ENCODE data around the gene KMT5B. TPM values are rescaled to one million over a fixed set of nuclear protein-coding genes. Genes with fewer than 3 reads are reported as not detected.
A peak's percentile ranks its signal among the peaks of the same experiment; 100 is the strongest.

KMT5B gene
- total and polyA plus RNA-seq, 10 of the 15 experiments (the other 5 are each of a cell fraction or from before 2014, with no cell fraction given): 4.7 to 21.8 (median 18.0) TPM

GRCh38 chr11:68214173-68215086, 1.3 kb upstream of the KMT5B start:
- ATAC-seq (peak; percentile 36; the same call in 2 of the 3 replicates), DNase-seq (ENCODE audit: low read depth, low spot score) (no peak), FAIRE-seq (no peak)
- Histone ChIP-seq H3K36me3 (ENCODE audit: control insufficient read depth in 2 of 2, insufficient read depth in 2 of 2, low read length in 1 of 2) (no peaks in the 10 kb centered on the region), H3K27me3 (replicated peaks in 1 of 2; ENCODE audit: control insufficient read depth in 2 of 2, insufficient read depth in 2 of 2, low read length in 1 of 2) (no peaks in the 10 kb centered on the region), H3K4me3 (peak overlapping the region; percentile 93), H4K20me1 (ENCODE audit: control insufficient read depth, insufficient read depth) (peaks cover 6% of the 10 kb centered on the region), H3K9me3 (replicated peaks; ENCODE audit: control insufficient read depth, insufficient read depth, low read length) (no peaks in the 10 kb centered on the region), H3K79me2 (ENCODE audit: control insufficient read depth, insufficient read depth, low read length) (peaks cover 22% of the 10 kb centered on the region), H2AFZ (ENCODE audit: control insufficient read depth, low read depth, low read length) (peak overlapping the region; percentile 85), H3K9ac (ENCODE audit: control insufficient read depth, insufficient read depth, low read length) (peak overlapping the region; percentile 77), H3K4me2 (ENCODE audit: control insufficient read depth, insufficient read depth) (peak overlapping the region; percentile 91), H3K4me1 (ENCODE audit: control insufficient read depth, insufficient read depth, low read length) (peaks cover 8% of the 10 kb centered on the region), H3K27ac (ENCODE audit: control insufficient read depth, insufficient read depth) (peak overlapping the region; percentile 91; the same call in 1 of the 2 replicates)
- ChIA-PET POLR2A (no interaction called here), RAD21 (ENCODE audit: unreplicated experiment) (no interaction called here), SMC1A (ENCODE audit: uncharacterized antibody, unreplicated experiment) (interaction anchor here (0.6 kb wide), 1 partner anchor 98 kb away, joined by 3 read pairs; no protein-coding TSS in a partner anchor), CTCF (no interaction called here)
- intact Hi-C loops (cut with micrococcal nuclease; ENCODE audit: unreplicated experiment) (no loop called here), in situ Hi-C loops (cut with MboI) (no loop called here)
- 19% methylated on average over 42 of the region's 58 CpGs for WGBS (ENCODE audit: insufficient coverage, insufficient replicate concordance, low lambda C conversion rate, missing lambda C conversion rate)
- BruUV-seq (replicated peaks): no TSS peak
- TF ChIP-seq RELA (IDR thresholded peaks at IDR 0.05; ENCODE audit: borderline replicate concordance, partially characterized antibody): no peak
- TF ChIP-seq WRNIP1 (IDR thresholded peaks at IDR 0.05; ENCODE audit: borderline replicate concordance, low read depth, low read length): no peak
- TF ChIP-seq HSF1 (IDR thresholded peaks at IDR 0.05; ENCODE audit: low read depth, low read length): no peak
- no peak for TF ChIP-seq MTA3 (IDR thresholded peaks at IDR 0.05; ENCODE audit: borderline replicate concordance, low read length)
- no peak for TF ChIP-seq HCFC1 (IDR thresholded peaks at IDR 0.05; ENCODE audit: low read length)
- no peak for TF ChIP-seq ZZZ3 (IDR thresholded peaks at IDR 0.05; ENCODE audit: control insufficient read depth, insufficient read length, low read depth)
- no peak for TF ChIP-seq STAT3 (IDR thresholded peaks at IDR 0.05; ENCODE audit: low read depth, low read length)
- no peak; the same call in 1 of the 2 replicates for TF ChIP-seq MXI1 (IDR thresholded peaks at IDR 0.05; ENCODE audit: low read depth, low read length)
- no peak for TF ChIP-seq BRCA1 (IDR thresholded peaks at IDR 0.05; ENCODE audit: low read depth, low read length)
- no peak for TF ChIP-seq ZSCAN29 (IDR thresholded peaks at IDR 0.05)
- no peak for TF ChIP-seq TCF3 (IDR thresholded peaks at IDR 0.05; ENCODE audit: borderline replicate concordance, insufficient read depth, low read depth, low read length)
- no peak for TF ChIP-seq ATF7 (IDR thresholded peaks at IDR 0.05; ENCODE audit: low read depth)
- no peak for TF ChIP-seq TBL1XR1 (IDR thresholded peaks at IDR 0.05; ENCODE audit: low read depth, low read length)
- TF ChIP-seq NR2C2 (IDR thresholded peaks at IDR 0.05; ENCODE audit: borderline replicate concordance, control insufficient read depth, insufficient read length, low read depth): no peak
- no peak for TF ChIP-seq GABPA (IDR thresholded peaks at IDR 0.05; ENCODE audit: low read depth)
- no peak for TF ChIP-seq ZBTB11 (CRISPR knock-in tag; IDR thresholded peaks at IDR 0.05)
- TF ChIP-seq CTCF (IDR thresholded peaks at IDR 0.05 in 2 of 3, conservative IDR thresholded peaks at IDR 0.05 in 1 of 3; ENCODE audit: control insufficient read depth in 2 of 3, extremely low read depth in 1 of 3, insufficient read depth in 1 of 3, low read depth in 3 of 3, low read length in 3 of 3): no peak
